Glomerular endothelial cell (primary cell): Measurements from ENCODE around the gene SLC1A7. TPM values are rescaled to one million over a fixed set of nuclear protein-coding genes. Genes with fewer than 3 reads are reported as not detected.
A peak's percentile ranks its signal among the peaks of the same experiment; 100 is the strongest.
"Not testable (repeated sequence)": the region's sequence is repeated elsewhere in the genome, so short reads cannot be mapped to it uniquely, and the experiment has no call there.

Source experiments
- DNase-seq: peaks from one replicate; pipeline ENCODE4 v3.0.0-alpha.2; 2011; ENCODE audit warnings: low read depth, low spot score; ENCODE audit errors: extremely low read depth
- total RNA-seq: library from RNA; depleted of rRNA; stranded (reverse); fragments of >200 nt; gene quantifications from 2 replicates; pipeline ENCODE4 v1.2.3, GENCODE V29; 2015

The SLC1A7 gene
- total RNA-seq, result not detected in 2 replicates

DNA sequence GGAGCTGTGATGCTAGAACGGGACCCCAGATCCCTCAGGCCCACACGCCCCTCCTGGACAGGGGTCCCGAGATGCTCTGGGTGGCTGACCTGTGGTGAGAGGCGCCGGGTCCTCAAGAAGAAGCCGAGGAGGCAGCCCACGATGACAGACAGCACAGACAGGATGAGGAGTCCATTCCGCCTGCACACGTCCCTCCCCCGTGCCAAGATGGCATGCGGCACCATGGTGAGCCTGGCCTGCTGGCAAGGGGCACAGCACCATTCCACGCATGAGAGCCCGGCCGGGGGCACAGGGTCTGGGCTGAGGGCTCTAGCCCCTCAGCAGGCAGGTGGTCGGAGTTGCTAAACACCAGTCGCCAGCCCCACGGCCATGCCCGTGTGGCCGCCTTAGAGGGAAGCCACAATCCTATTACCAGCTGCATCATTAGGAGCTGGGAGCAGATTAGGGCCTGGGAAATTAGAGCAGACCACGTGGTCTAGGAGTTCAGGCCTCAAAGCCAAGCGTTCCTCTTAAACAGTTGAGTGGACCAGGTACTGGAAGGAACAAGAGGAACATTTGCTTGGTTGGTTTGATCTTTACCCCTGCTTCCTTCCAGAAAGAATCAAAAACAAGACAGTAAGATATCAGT, at the start of gene SLC1A7:
SLC1A7 (minus strand) TSS at position 413 of the 628 bp plus-strand sequence; CDS start at position 224, 189 bp downstream.
- no peak for DNase-seq

DNA sequence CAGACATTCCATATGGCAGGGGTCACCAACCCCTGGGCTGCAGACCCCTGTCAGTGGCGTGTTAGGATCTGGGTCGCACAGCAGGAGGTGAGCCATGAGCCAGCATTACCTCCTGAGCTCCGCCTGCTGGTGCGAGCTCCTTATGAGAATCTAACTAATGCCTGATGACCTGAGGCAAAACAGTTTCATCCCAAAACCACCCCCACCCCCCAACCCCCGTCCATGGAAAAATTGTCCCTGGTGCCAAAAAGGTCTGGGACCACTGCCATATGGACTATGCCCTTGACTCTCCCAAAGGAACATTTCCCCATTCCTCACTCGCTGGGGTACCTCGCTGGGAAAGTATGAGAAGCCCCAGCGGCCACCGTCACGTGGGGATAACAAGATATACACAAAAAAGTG, 47.8 kb upstream of the SLC1A7 start:
- no peak for DNase-seq

DNA sequence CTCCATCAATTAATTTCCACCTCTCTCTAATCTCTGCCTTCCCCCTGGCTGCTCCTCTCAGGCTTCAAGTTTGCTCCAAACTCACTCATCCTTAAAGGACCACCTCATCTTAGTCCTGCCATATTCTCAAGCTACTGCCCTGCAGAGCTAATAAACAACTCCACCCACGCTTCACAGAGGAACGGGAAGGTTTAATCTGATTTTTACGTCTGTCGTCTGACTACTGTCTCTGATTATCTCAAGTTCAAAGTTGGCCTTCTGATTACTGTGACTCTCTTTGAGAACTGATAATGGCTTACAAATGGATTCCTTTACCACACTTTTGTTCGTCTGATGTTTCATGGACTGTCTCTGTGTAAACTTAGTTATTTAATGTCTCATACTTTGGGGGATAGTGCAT, 46.6 kb upstream of the SLC1A7 start:
- no peak for DNase-seq

DNA sequence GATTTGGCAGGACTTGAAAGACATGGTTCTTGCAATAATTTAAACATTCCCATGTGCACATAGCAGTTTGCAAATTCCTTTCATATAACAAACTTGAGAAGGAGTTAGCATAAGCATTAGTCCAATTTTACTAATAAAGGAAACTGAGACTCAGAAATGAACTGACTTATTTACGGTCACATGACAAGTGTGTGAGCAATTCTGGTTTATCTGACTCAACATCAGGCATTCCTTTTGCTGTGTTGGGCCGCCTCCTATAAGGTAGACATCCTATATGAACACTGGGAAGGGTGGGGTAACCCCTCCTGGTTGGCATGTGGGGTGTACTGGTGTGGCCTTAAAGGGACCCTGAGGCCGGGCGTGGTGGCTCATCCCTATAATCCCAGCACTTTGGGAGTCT, 45.7 kb upstream of the SLC1A7 start:
- no peak for DNase-seq

DNA sequence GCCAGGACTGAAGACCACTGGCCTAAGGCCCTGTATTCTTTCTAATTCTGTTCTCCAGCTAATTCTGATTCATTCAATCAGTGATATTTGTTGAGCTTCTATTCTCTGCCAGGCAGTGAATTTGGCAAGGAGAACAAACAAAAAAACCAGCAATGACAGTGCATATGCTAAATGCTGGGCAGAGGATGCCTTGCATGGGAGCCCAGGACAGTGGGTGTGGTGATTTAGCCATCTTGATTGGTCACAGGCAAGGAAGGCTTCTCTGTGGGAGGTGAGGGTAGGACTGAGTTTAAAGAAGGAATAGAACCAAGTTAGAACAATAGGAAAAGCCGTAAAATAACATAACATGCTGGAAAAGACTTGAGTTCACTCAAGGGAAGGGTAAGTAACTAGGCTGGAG, 45.0 kb upstream of the SLC1A7 start:
- no peak for DNase-seq

DNA sequence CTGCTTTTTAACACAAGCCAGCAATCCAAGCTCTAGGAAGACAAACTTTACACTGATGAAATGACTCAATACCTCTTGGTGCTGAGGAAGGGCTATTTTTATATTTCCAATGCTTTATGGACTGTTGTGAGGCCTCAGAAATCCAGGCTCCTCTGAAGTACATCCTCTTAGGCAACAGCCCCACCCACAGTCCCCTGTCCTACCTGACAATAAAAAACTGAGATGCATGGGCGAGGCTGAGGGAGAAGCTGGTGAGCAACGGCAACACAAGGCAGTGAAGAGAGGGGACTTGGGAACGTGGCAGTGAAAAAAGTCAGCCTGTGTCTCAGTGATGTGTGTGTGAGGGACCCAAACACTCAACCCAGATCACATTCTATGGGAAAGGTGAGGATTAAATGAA, 44.1 kb upstream of the SLC1A7 start:
- DNase-seq, result no peak

DNA sequence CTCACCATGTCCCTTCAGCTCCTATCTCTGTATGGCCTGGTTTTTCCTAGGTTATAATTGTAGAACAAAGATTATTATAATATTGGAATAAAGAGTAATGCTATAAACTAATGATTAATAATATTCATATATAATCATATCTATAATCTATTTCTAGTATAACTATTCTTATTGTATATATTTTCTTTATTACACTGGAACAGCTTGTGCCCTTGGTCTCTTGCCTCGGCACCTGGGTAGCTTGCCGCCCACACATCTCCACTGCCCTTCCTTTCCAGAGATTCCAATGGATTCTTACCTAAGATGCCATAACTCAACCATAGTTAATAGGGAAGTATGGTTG, 43.5 kb upstream of the SLC1A7 start:
- DNase-seq, result not testable (repeated sequence)

DNA sequence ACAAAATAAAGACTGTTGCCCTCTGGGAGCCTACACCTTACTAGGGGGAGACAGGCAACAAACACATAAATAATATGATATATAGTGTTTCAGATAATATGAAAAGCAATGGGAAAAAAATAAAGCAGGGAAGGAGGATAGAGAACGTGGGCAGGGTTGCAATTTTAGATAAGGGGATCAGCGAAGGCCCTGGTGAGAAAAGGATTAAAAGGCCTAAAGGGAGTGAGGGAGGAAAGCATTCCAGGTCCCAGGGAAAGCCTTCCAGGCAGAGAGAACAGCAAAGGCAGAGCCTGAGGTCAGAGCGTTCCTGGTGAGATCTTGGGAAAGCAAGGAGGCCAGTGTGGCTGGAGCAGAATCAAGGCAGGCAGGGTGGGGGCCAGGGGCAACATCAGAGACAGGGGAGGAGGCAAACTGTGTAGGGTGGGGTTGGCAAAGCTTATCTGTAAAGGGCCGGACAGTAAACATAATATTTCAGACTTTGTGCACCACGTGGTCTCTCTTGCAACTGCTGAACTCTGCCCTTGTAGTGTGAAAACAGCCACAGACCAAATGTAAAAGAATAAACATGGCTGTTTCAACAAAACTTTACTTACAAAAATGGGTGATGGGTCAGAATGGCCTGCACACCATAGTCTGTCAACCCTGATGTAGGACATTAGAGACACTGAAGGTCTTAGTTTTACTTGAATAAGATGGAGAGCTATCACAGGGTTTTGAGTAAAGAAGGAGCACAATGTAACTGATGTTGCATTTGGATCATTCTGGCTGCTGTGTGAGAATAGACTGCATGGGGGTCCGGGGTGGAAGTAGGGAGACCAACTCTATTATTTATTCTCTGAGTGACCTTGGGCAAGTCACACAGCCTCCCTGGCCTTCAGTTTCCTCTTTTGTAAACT, 40.9 kb upstream of the SLC1A7 start:
- DNase-seq, result no peak

DNA sequence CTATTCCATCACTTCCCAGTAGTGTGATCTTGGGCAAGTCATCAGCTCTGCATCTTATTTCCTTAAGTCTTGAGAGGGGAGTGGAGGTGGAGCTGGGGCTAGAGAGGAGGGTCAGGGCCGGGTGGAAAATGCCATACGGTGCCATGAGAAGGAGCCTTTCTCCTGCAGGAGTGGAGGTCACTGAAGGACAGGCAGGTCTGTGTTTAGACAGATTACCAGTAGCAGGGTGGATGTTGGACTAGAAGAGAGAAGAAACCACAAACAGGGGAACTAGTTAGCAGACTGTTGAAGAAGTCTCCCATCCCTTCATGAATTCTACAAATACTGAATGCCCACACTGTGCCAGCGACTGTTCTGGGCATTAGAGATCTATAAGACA, 40.3 kb upstream of the SLC1A7 start:
- DNase-seq, result no peak

DNA sequence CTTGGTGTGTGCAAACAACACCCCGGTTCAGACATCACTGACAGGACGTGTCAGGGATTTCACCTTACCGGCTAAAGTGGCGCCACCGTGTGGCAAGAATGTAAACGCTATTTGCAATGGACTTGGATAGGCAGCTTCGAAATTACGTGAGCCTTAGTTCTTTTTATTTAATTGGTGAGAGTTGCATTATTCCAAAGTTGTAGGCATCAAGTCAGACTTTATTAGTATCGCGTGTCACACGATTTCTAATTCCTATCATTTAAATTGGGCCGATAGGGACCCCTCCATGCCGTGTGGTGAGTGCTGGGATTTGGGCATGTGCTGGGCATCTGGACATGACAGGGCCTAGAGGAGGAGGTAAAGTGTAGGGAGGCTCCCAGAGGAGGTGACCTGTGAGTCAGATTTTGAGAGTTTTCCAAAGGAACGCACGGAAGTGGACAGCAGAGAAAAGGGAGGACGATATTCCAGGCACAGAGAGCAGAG, 39.7 kb upstream of the SLC1A7 start:
- DNase-seq, result peak; percentile 50

DNA sequence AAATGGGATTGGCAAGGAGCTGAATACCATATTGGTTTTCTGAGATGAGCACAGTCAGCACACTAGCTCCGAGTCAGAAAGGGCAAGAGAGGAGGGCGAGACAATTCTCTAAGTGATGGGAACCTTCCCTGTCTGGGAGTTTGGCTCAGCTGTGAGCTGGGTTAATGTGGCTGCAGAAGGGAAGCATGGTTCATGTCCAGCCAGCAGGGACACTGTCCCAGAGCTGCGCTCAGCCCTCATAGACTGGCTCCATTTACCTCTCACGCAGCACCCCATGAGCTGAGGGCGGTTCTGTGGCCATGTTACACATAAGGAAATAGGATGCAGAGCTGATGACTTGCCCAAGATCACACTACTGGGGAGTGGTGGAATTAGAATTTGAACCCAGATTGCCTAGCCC, 38.5 kb upstream of the SLC1A7 start:
- no peak for DNase-seq

DNA sequence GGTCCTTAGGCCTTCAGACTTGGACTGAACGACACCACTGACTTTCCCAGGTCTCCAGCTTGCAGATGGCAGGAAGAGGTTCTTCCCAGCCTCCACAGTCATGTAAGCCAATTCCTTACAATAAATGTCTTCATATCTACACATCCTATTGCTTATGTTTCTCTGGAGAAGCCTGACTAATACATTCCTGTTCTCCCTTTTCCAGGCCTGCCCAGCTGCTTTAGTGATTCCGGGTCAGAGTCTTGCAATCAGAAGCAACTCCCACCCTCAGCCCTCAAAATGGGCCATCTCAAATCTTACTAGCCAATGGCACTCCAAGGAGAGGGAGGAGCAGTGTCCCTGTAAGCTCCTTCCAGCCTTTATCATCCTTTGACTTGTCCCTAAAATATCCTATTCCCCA, 37.8 kb upstream of the SLC1A7 start:
- no peak for DNase-seq

DNA sequence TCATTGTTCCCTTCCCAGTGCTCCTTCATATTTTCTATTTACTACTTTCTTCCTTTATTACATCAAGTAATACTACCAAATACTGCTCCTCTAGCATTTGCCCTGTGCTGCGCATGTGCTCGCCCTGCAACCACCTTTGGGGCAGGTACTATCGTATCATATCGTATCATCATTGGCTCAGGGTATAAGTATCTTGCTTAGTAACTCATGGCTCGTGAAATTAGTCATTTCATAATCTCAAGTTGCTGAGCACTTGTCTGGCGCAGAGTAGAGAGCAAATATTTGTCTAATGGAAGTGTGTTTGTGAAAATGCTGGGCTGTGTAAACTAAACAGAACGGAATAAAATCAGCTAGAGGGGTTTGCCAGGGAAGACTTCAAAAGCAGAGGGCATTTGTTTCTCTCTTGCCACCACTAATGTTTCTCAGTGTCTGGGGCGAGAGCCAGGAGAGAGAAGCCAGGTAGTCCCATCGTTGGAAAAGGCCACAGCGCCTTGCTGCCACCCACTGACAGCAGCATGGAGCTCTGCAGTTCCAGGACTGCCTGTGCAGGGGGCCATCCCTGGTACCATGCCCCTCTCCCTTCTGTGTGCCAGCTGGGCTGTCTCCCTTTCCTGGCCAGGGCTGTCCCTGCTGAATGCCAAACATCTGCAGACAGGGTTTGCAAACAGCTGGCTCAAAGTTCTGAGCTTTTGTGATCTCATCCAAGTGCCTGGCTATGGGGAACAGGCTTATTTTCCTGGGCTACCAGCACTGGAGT, 34.2 kb upstream of the SLC1A7 start:
- no peak for DNase-seq

DNA sequence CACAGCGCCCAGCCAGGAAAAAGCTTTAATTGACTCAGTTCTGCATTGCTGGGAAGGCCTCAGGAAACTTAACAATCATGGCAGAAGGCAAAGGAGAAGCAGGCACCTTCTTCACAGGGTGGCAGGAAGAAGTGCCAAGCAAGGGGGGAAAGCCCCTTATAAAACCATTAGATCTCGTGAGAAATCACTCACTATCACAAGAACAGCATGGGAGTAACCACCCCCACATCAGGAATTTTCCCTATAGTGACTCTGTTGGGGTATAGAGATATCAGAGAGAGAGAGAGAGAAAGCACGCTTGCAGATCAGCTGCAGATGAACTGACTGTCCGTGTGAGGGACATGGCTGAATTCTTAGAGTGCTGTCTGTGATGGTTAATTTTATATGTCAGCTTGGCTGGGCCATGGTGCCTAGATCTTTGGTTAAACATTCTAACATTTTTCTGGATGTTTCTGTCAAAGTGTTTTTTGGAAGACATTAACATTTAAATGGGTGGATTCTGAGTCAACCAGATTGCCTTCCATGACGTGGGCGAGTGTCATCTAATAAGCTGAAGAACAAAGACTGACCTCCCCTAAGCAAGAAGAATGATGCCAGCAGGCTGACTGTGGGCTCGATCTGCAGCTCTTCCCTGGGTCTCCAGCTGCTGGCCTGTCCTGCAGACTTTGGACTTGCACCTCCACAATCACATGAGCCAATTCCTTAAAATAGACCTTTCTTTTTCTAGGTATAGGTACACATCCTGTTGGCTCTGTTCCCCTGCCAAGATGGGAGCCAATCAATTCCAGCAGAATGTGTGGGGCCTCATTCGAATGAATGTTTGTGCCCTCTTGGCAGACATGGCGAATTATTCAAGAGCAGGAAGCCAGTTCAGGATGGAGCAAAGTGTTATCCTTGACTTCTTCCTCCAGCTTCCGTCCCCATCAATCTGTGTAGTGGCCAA, 32.8 kb upstream of the SLC1A7 start:
- no peak for DNase-seq

DNA sequence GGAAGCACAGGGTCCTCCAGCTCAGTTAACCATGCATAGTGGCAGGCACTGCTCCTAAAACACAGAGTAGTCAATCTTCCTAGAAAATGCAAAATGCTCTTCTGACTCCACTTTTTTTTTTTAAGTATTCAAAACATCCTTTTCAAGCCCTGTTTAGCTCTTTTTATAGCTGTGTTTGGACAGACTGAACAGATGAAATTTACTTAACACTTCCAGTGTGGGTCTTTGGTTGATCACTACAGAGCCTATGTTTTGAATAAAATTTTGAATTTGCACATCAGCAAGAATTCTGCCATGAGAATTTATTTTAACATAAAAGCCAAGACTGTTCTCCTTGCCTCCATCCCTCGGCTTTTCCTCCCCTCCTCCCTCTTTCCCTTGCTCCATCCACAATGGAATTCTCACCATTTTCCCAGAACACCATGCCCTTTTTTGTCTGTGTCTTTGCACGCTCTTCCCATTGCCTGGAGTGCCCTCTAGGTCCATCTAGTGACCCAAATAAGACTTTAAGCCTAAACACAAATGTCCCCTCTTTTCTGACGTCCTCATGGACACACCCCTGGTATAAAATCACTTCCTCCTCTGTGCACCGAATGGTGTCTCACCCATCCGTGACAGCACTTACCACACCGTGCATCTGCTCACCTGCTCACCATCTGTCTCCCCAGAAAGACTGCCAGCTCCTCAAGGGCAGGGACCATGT, 30.1 kb upstream of the SLC1A7 start:
- no peak for DNase-seq

DNA sequence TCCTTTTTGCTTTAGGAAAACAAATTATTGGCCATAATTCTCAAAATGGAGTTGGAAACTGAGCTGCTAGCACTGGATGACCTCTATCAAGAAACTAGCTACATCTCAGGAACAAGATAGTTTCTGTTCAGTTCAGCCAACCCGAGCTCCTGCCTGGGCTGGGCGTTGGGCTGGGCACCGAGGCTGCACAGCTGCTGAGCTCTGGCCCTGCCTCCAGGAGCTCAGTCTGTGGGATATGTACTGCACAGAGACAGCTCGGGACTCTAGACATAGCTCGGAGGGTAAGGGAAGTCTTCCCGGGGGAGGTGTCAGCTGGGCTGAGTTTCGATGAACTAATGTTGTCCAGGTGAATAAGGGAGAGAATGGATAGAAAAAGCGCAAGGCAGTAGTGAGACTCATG, 24.5 kb upstream of the SLC1A7 start:
- DNase-seq, result no peak

DNA sequence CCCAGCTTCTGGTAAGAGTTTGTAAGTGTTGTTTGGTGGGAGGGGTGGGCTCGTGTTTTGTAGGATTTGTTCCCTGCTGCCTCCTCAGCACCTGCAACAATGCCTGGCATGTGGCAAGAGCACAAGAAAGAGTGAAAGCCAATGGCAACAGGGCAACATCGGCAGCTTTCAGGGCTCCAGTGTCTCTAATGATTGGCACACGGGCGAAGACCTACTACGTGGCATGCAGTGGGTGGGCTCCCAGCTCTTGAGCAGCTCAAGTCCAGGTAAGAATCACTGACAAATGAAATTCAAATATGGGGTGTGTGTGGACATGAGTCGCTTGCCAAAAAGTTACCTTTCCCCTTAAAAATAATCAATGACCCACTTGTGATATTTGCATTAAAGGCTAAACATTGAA, 23.9 kb upstream of the SLC1A7 start:
- no peak for DNase-seq

DNA sequence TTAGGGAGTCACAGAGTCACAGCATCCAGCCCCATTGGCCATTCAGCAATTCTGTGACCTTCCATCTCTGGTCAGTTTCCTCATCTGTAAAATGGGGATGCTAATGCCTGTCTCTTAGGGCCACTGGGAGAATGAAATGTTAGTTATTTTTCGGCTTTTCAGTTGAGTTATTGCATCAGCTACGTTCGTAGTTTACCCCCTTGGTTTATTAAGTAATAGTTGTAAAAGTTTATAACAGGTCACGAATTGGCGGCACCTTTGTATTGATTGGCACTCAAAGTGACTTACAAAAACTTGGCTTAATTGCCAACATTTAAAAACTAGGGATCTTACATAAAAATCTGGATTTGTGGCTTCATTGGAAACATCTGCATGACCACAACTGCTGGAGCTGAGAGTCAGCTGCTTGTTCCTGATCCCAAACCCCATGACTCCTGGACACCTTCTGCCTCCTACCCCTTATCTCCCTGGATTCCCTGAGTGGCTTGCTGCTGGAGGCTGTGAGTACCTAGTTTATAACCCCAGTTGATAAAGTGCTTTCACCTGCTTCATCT, 23.0 kb upstream of the SLC1A7 start:
- no peak for DNase-seq

DNA sequence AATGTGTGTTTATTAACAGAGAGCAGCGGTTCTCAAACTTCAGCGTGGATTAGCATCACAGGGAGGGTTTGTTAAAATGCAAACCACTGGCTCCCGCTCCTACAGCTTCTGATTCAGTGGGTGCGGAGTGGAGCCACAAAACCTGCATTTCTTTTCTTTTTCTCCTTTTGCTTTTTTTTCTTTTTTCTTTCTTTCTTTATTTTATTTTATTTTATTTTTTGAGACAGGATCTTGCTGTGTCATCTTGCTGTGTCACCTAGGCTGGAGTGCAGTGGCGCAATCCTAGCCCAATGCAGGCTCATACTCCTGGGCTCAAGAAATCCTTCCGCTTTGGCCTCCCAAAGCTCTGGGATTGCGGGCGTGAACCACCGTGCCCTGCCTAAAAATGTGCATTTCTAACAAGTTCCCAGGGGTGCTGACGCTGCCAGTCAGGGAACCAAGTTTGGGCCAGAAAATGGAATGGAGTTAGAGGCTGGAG, 20.9 kb upstream of the SLC1A7 start:
- DNase-seq, result no peak
